ENCODE data around the gene RDX. TPM values are rescaled to one million over a fixed set of nuclear protein-coding genes. Genes with fewer than 3 reads are reported as not detected.

The RDX gene
- total RNA-seq, 1 experiment from 2014 or later = 76.8 TPM

GRCh38 chr11:110305169-110306018 lies 9.0 kb upstream of the RDX start:
- no peaks in the 10 kb centered on the region for H3K4me1 Mint-ChIP-seq (ENCODE audit: low read depth, unreplicated experiment)
- no TSS peak for BruUV-seq (replicated peaks)
- no peak overlapping the region for H3K27ac Mint-ChIP-seq (ENCODE audit: unreplicated experiment)
- no peak for TF ChIP-seq CTCF (IDR thresholded peaks at IDR 0.05; ENCODE audit: unreplicated experiment)
- H3K4me3 Mint-ChIP-seq (ENCODE audit: low read depth, unreplicated experiment) = no peak overlapping the region
- DNase-seq = no peak
- no peaks in the 10 kb centered on the region for H3K9me3 Mint-ChIP-seq (ENCODE audit: low read depth, unreplicated experiment)
- H3K27me3 Mint-ChIP-seq (ENCODE audit: unreplicated experiment) = no peaks in the 10 kb centered on the region
- CTCF ChIA-PET = interaction anchor here (1.0 kb wide), 1 partner anchor 9 kb away, joined by 3 read pairs; the partner anchor contains the start of gene RDX
- no peaks in the 10 kb centered on the region for H3K36me3 Mint-ChIP-seq (ENCODE audit: insufficient read depth, unreplicated experiment)
- intact Hi-C loops (cut with micrococcal nuclease; ENCODE audit: unreplicated experiment) = no loop called here

DNA sequence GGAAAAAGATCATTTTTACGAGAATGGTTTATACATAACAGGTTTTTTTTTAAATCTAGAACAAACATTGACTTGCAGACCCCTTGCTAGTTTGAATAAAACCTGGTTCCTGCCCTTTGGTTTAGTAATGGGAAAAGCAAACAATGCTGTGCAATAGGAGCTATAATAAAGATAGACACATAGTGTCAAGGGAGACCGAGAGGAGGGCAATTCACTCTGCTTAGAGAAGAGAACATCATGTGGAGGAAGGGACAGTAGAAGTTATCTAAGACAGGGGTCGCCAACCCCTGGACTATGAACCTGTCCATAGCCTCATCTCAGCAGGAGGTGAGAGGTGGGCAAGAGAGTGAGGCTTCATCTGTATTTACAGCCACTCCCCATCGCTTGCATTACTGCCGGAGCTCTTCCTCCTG lies 7.0 kb upstream of the RDX start:
- Mint-ChIP-seq H3K36me3 (ENCODE audit: insufficient read depth, unreplicated experiment) (no peaks in the 10 kb centered on the region), H3K9me3 (ENCODE audit: low read depth, unreplicated experiment) (peaks cover 2% of the 10 kb centered on the region), H3K4me3 (ENCODE audit: low read depth, unreplicated experiment) (no peak overlapping the region), H3K27ac (ENCODE audit: unreplicated experiment) (no peak overlapping the region), H3K27me3 (ENCODE audit: unreplicated experiment) (no peaks in the 10 kb centered on the region), H3K4me1 (ENCODE audit: low read depth, unreplicated experiment) (no peaks in the 10 kb centered on the region)
- no TSS peak for BruUV-seq (replicated peaks)
- intact Hi-C loops (cut with micrococcal nuclease; ENCODE audit: unreplicated experiment) = no loop called here
- DNase-seq = no peak
- CTCF ChIA-PET = interaction anchor here (0.7 kb wide), 1 partner anchor 131 kb away, joined by 3 read pairs; no protein-coding TSS in a partner anchor
- TF ChIP-seq CTCF (IDR thresholded peaks at IDR 0.05; ENCODE audit: unreplicated experiment) = no peak

- Mint-ChIP-seq H3K27me3 (ENCODE audit: unreplicated experiment) (no peaks in the 10 kb centered on the region), H3K9me3 (ENCODE audit: low read depth, unreplicated experiment) (peaks cover 2% of the 10 kb centered on the region), H3K4me3 (ENCODE audit: low read depth, unreplicated experiment) (no peak overlapping the region), H3K4me1 (ENCODE audit: low read depth, unreplicated experiment) (no peaks in the 10 kb centered on the region), H3K36me3 (ENCODE audit: insufficient read depth, unreplicated experiment) (no peaks in the 10 kb centered on the region), H3K27ac (ENCODE audit: unreplicated experiment) (no peak overlapping the region)
- no peak for DNase-seq
- intact Hi-C loops (cut with micrococcal nuclease; ENCODE audit: unreplicated experiment) = no loop called here
- no TSS peak for BruUV-seq (replicated peaks)
- no peak for TF ChIP-seq CTCF (IDR thresholded peaks at IDR 0.05; ENCODE audit: unreplicated experiment)
- CTCF ChIA-PET = no interaction called here
Measured at GRCh38 chr11:110301577-110301976, 5.2 kb upstream of the RDX start.

DNA sequence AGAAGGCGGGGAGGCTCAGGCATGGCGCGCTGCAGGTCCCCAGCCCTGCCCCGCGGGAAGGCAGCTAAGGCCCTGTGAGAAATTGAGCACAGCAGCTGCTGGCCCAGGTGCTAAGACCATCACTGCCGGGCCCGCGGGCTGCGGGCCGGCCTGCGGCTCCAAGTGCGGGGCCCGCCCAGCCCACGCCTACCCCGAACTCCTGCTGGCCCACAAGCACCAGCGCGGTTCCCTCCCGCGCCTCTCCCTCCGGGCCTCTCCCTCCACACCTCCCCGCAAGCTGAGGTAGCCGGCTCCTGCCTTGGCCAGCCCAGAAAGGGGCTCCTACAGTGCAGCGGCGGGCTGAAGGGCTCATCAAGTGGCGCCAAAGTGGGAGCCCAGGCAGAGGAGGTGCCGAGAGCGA lies 4.6 kb upstream of the RDX start:
- no peak for TF ChIP-seq CTCF (IDR thresholded peaks at IDR 0.05; ENCODE audit: unreplicated experiment)
- intact Hi-C loops (cut with micrococcal nuclease; ENCODE audit: unreplicated experiment) = no loop called here
- Mint-ChIP-seq H3K4me3 (ENCODE audit: low read depth, unreplicated experiment) (no peak overlapping the region), H3K27ac (ENCODE audit: unreplicated experiment) (no peak overlapping the region), H3K27me3 (ENCODE audit: unreplicated experiment) (no peaks in the 10 kb centered on the region), H3K36me3 (ENCODE audit: insufficient read depth, unreplicated experiment) (peaks cover 1% of the 10 kb centered on the region), H3K4me1 (ENCODE audit: low read depth, unreplicated experiment) (no peaks in the 10 kb centered on the region), H3K9me3 (ENCODE audit: low read depth, unreplicated experiment) (peaks cover 2% of the 10 kb centered on the region)
- CTCF ChIA-PET = no interaction called here
- BruUV-seq (replicated peaks) = no TSS peak
- no peak for DNase-seq
